GM23338 (cell line): ENCODE measurements around the gene EDDM13. TPM values are rescaled to one million over a fixed set of nuclear protein-coding genes. Genes with fewer than 3 reads are reported as not detected.

Experiments
- ATAC-seq: fragments of 200-7000 bp; cut with Tn5 transposase; 3 replicates; pipeline ENCODE4 v1.9.1; 2020
- DNase-seq: peaks from one replicate; pipeline ENCODE4 v3.0.0-alpha.2; 2015; ENCODE audit warnings: low spot score
- H2AFZ ChIP-seq: fragments of 200-600 bp; sonication (generic); 2 replicates; pipeline ENCODE4 v1.8.0; 2016; ENCODE audit warnings: antibody characterized with exemption, mild to moderate bottlenecking, moderate library complexity
- H3F3A ChIP-seq: fragments of 200-600 bp; sonication (generic); replicated peaks from 2 replicates; pipeline ENCODE4 v1.8.0; 2017; ENCODE audit warnings: antibody characterized with exemption, mixed run types, low read depth
- H3K27ac ChIP-seq: fragments of 200-600 bp; sonication (generic); 2 replicates; pipeline ENCODE4 v1.6.1; 2016; ENCODE audit warnings: low read depth
- H3K27me3 ChIP-seq: fragments of 200-600 bp; sonication (generic); 2 replicates; pipeline ENCODE4 v1.8.0; 2016; ENCODE audit warnings: mild to moderate bottlenecking, mixed run types, moderate library complexity; ENCODE audit not compliant: insufficient read depth
- H3K36me3 ChIP-seq: fragments of 200-600 bp; sonication (generic); 2 replicates; pipeline ENCODE4 v1.8.0; 2016; ENCODE audit warnings: mild to moderate bottlenecking; ENCODE audit not compliant: insufficient read depth
- H3K4me1 ChIP-seq: fragments of 200-600 bp; sonication (generic); 2 replicates; pipeline ENCODE4 v1.8.0; 2016; ENCODE audit warnings: mild to moderate bottlenecking, moderate library complexity; ENCODE audit not compliant: insufficient read depth
- H3K4me2 ChIP-seq: fragments of 200-600 bp; sonication (generic); 2 replicates; pipeline ENCODE4 v1.7.1; 2017; ENCODE audit warnings: mixed run types
- H3K4me3 ChIP-seq: fragments of 200-600 bp; sonication (generic); 2 replicates; pipeline ENCODE4 v1.6.1; 2016; ENCODE audit warnings: mixed run types
- H3K79me2 ChIP-seq: fragments of 200-600 bp; sonication (generic); replicated peaks from 2 replicates; pipeline ENCODE4 v1.8.0; 2017; ENCODE audit warnings: mild to moderate bottlenecking; ENCODE audit not compliant: insufficient read depth
- H3K9me2 ChIP-seq: fragments of 200-600 bp; sonication (generic); 2 replicates; pipeline ENCODE4 v1.8.0; 2017; ENCODE audit not compliant: insufficient read depth
- H4K20me1 ChIP-seq: fragments of 200-600 bp; sonication (generic); replicated peaks from 2 replicates; pipeline ENCODE4 v1.8.0; 2017; ENCODE audit warnings: mild to moderate bottlenecking; ENCODE audit not compliant: insufficient read depth
- H3K27ac Mint-ChIP-seq: 2 replicates; pipeline ENCODE4 v1.8.0; 2020; ENCODE audit warnings: inconsistent platforms, mild to moderate bottlenecking, moderate library complexity, mixed read lengths
- H3K27me3 Mint-ChIP-seq: 3 replicates; pipeline ENCODE4 v1.8.0; 2022; ENCODE audit warnings: low read depth, mild to moderate bottlenecking, moderate library complexity, mixed read lengths, inconsistent platforms; ENCODE audit not compliant: insufficient read depth, poor library complexity
- H3K36me3 Mint-ChIP-seq: 3 replicates; pipeline ENCODE4 v1.8.0; 2021; ENCODE audit warnings: low read depth, mild to moderate bottlenecking, inconsistent platforms, moderate library complexity, mixed read lengths
- H3K4me1 Mint-ChIP-seq: 3 replicates; pipeline ENCODE4 v1.8.0; 2020; ENCODE audit warnings: mild to moderate bottlenecking, inconsistent platforms, mixed read lengths
- H3K4me3 Mint-ChIP-seq: 3 replicates; pipeline ENCODE4 v1.8.0; 2021; ENCODE audit warnings: moderate library complexity, mild to moderate bottlenecking, inconsistent platforms, mixed read lengths
- H3K9me3 Mint-ChIP-seq: 3 replicates; pipeline ENCODE4 v1.8.0; 2020; ENCODE audit warnings: moderate library complexity, mild to moderate bottlenecking, inconsistent platforms, mixed read lengths
- CREB1 ChIP-seq: fragments of 250-450 bp; sonication (Bioruptor Pico); IDR thresholded peaks from 2 replicates; pipeline ENCODE4 v1.5.0; 2020; ENCODE audit warnings: low read depth, mild to moderate bottlenecking, moderate library complexity
- EZH2 ChIP-seq: fragments of 200-600 bp; sonication (generic); IDR thresholded peaks from one replicate; pipeline ENCODE4 v1.8.0; 2017; ENCODE audit warnings: antibody characterized with exemption, mild to moderate bottlenecking, low read depth; ENCODE audit not compliant: unreplicated experiment
- EZH2phosphoT487 ChIP-seq: fragments of 200-600 bp; sonication (generic); IDR thresholded peaks from one replicate; pipeline ENCODE4 v1.8.1; 2018; ENCODE audit warnings: antibody characterized with exemption; ENCODE audit not compliant: unreplicated experiment
- JUNB ChIP-seq: IDR thresholded peaks from one replicate; pipeline ENCODE4 v1.6.1; 2016; ENCODE audit warnings: antibody characterized with exemption; ENCODE audit not compliant: unreplicated experiment
- NANOG ChIP-seq: IDR thresholded peaks from 2 replicates; pipeline ENCODE4 v1.6.1; 2016; ENCODE audit warnings: antibody characterized with exemption, borderline replicate concordance
- POLR2AphosphoS5 ChIP-seq: IDR thresholded peaks from 2 replicates; pipeline ENCODE4 v1.6.1; 2016; ENCODE audit warnings: antibody characterized with exemption, low read depth
- ZNF114 ChIP-seq: fragments of 250-450 bp; sonication (Bioruptor Pico); IDR thresholded peaks from 2 replicates; pipeline ENCODE4 v1.5.0; 2020; ENCODE audit warnings: mild to moderate bottlenecking, moderate library complexity
- ZNF331 ChIP-seq: fragments of 250-450 bp; sonication (Bioruptor Pico); IDR thresholded peaks from 2 replicates; pipeline ENCODE4 v1.5.0; 2020; ENCODE audit warnings: low read depth, mild to moderate bottlenecking, moderate library complexity
- polyA plus RNA-seq: library from polyadenylated mRNA; unstranded; fragments of >200 nt; fragmentation: Nextera tagmentation; extraction: Ambion mirVana; gene quantifications from 2 replicates; pipeline ENCODE4 v1.2.1, GENCODE V29; 2016
- total RNA-seq: library from RNA; depleted of rRNA; stranded (reverse); fragments of >200 nt; shearing (Covaris generic); gene quantifications from 2 replicates; pipeline ENCODE4 v1.2.3, GENCODE V29; 2014
- TF ChIP-seq, protein P1 (sequence below): IDR thresholded peaks from 2 replicates; pipeline ENCODE4 v1.6.1; 2016; ENCODE audit warnings: antibody characterized with exemption
- TF ChIP-seq, protein P2 (sequence below), 2 experiments: fragments of 200-600 bp in 1 of 2; sonication (generic) in 1 of 2; conservative IDR thresholded peaks; 2 replicates each; pipeline versions ENCODE4 v1.5.1 to v1.6.1; 2016 to 2017; ENCODE audit warnings: antibody characterized with exemption in 2 of 2, low read depth in 2 of 2, mild to moderate bottlenecking in 2 of 2, moderate library complexity in 1 of 2
- TF ChIP-seq, protein P3 (sequence below): fragments of 250-450 bp; sonication (Bioruptor Pico); IDR thresholded peaks from 2 replicates; pipeline ENCODE4 v1.5.0; 2020; ENCODE audit warnings: mild to moderate bottlenecking, moderate library complexity

Gene EDDM13
- total and polyA plus RNA-seq, 2 experiments from 2014 or later, result 0.68 TPM; not detected in 1

DNA sequence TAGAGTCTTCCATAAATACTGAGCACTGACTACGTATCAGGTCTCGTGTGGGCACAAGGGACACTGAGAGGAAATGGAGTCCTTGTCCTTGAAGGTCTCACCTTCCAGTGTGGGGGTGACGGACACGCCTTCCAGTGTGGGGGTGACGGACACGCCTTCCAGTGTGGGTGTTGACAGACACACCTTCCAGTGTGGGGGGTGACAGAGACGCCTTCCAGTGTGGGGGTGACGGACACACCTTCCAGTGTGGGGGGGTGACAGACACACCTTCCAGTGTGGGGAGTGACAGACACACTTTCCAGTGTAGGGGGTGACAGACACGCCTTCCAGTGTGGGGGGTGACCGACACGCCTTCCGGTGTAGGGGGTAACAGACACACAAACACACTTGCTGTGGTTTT, 14.3 kb upstream of the EDDM13 start (continued):
- TF ChIP-seq CREB1 (CRISPR knock-in tag), result no peak
- TF ChIP-seq, protein P1, sequence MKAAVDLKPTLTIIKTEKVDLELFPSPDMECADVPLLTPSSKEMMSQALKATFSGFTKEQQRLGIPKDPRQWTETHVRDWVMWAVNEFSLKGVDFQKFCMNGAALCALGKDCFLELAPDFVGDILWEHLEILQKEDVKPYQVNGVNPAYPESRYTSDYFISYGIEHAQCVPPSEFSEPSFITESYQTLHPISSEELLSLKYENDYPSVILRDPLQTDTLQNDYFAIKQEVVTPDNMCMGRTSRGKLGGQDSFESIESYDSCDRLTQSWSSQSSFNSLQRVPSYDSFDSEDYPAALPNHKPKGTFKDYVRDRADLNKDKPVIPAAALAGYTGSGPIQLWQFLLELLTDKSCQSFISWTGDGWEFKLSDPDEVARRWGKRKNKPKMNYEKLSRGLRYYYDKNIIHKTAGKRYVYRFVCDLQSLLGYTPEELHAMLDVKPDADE, result no peak
- no peak for TF ChIP-seq EZH2phosphoT487
- TF ChIP-seq, protein P2, sequence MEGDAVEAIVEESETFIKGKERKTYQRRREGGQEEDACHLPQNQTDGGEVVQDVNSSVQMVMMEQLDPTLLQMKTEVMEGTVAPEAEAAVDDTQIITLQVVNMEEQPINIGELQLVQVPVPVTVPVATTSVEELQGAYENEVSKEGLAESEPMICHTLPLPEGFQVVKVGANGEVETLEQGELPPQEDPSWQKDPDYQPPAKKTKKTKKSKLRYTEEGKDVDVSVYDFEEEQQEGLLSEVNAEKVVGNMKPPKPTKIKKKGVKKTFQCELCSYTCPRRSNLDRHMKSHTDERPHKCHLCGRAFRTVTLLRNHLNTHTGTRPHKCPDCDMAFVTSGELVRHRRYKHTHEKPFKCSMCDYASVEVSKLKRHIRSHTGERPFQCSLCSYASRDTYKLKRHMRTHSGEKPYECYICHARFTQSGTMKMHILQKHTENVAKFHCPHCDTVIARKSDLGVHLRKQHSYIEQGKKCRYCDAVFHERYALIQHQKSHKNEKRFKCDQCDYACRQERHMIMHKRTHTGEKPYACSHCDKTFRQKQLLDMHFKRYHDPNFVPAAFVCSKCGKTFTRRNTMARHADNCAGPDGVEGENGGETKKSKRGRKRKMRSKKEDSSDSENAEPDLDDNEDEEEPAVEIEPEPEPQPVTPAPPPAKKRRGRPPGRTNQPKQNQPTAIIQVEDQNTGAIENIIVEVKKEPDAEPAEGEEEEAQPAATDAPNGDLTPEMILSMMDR (conservative IDR thresholded peaks at IDR 0.05; ENCODE audit: low read depth in 2 of 2), result no peak
- no peak for TF ChIP-seq EZH2

DNA sequence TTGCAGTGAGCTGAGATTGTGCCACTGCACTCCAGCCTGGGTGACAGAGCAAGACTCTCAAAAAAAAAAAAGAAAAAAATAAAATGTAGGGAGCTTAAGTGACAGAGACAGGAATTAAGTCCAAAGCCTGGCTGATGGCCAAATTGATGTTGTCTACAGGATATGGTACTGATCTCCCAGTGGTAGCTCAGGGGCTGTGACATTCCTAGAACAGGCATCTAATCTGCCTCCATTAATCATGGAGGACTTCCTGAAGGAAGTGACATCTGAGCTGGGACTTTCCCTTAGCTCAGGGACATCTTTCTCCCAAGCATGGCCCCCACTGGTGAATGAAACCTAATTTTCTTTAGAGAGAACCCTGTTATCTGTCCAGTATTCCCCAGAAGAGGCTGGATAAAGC, 11.4 kb upstream of the EDDM13 start:
- no peaks in the 10 kb centered on the region for H3K79me2 ChIP-seq
- no peaks in the 10 kb centered on the region for H3F3A ChIP-seq
- H3K36me3 ChIP-seq, result no peaks in the 10 kb centered on the region
- no peak overlapping the region for H3K27ac Mint-ChIP-seq
- DNase-seq (no peak), ATAC-seq (no peak)
- H3K27me3 Mint-ChIP-seq, result peaks cover 6% of the 10 kb centered on the region
- H3K9me3 Mint-ChIP-seq, result no peaks in the 10 kb centered on the region; the same call in 2 of the 3 replicates
- no peaks in the 10 kb centered on the region for H3K4me1 ChIP-seq
- no peaks in the 10 kb centered on the region for H3K4me1 Mint-ChIP-seq
- no peaks in the 10 kb centered on the region for H3K9me2 ChIP-seq
- H3K4me2 ChIP-seq, result no peak overlapping the region
- no peak overlapping the region for H3K27ac ChIP-seq
- no peaks in the 10 kb centered on the region for H3K27me3 ChIP-seq
- no peaks in the 10 kb centered on the region; the same call in 2 of the 3 replicates for H3K36me3 Mint-ChIP-seq
- no peak overlapping the region for H3K4me3 Mint-ChIP-seq
- H2AFZ ChIP-seq, result no peak overlapping the region
- H3K4me3 ChIP-seq, result no peak overlapping the region
- H4K20me1 ChIP-seq, result no peaks in the 10 kb centered on the region
- TF ChIP-seq POLR2AphosphoS5 (no peak), ZNF114 (CRISPR knock-in tag) (no peak), ZNF331 (no peak), JUNB (no peak), EZH2 (no peak), EZH2phosphoT487 (no peak), CREB1 (CRISPR knock-in tag) (no peak), NANOG (no peak)
- TF ChIP-seq, protein P2 (conservative IDR thresholded peaks at IDR 0.05; ENCODE audit: low read depth in 2 of 2), result no peak
- TF ChIP-seq, protein P1, result no peak
- TF ChIP-seq, protein P3, sequence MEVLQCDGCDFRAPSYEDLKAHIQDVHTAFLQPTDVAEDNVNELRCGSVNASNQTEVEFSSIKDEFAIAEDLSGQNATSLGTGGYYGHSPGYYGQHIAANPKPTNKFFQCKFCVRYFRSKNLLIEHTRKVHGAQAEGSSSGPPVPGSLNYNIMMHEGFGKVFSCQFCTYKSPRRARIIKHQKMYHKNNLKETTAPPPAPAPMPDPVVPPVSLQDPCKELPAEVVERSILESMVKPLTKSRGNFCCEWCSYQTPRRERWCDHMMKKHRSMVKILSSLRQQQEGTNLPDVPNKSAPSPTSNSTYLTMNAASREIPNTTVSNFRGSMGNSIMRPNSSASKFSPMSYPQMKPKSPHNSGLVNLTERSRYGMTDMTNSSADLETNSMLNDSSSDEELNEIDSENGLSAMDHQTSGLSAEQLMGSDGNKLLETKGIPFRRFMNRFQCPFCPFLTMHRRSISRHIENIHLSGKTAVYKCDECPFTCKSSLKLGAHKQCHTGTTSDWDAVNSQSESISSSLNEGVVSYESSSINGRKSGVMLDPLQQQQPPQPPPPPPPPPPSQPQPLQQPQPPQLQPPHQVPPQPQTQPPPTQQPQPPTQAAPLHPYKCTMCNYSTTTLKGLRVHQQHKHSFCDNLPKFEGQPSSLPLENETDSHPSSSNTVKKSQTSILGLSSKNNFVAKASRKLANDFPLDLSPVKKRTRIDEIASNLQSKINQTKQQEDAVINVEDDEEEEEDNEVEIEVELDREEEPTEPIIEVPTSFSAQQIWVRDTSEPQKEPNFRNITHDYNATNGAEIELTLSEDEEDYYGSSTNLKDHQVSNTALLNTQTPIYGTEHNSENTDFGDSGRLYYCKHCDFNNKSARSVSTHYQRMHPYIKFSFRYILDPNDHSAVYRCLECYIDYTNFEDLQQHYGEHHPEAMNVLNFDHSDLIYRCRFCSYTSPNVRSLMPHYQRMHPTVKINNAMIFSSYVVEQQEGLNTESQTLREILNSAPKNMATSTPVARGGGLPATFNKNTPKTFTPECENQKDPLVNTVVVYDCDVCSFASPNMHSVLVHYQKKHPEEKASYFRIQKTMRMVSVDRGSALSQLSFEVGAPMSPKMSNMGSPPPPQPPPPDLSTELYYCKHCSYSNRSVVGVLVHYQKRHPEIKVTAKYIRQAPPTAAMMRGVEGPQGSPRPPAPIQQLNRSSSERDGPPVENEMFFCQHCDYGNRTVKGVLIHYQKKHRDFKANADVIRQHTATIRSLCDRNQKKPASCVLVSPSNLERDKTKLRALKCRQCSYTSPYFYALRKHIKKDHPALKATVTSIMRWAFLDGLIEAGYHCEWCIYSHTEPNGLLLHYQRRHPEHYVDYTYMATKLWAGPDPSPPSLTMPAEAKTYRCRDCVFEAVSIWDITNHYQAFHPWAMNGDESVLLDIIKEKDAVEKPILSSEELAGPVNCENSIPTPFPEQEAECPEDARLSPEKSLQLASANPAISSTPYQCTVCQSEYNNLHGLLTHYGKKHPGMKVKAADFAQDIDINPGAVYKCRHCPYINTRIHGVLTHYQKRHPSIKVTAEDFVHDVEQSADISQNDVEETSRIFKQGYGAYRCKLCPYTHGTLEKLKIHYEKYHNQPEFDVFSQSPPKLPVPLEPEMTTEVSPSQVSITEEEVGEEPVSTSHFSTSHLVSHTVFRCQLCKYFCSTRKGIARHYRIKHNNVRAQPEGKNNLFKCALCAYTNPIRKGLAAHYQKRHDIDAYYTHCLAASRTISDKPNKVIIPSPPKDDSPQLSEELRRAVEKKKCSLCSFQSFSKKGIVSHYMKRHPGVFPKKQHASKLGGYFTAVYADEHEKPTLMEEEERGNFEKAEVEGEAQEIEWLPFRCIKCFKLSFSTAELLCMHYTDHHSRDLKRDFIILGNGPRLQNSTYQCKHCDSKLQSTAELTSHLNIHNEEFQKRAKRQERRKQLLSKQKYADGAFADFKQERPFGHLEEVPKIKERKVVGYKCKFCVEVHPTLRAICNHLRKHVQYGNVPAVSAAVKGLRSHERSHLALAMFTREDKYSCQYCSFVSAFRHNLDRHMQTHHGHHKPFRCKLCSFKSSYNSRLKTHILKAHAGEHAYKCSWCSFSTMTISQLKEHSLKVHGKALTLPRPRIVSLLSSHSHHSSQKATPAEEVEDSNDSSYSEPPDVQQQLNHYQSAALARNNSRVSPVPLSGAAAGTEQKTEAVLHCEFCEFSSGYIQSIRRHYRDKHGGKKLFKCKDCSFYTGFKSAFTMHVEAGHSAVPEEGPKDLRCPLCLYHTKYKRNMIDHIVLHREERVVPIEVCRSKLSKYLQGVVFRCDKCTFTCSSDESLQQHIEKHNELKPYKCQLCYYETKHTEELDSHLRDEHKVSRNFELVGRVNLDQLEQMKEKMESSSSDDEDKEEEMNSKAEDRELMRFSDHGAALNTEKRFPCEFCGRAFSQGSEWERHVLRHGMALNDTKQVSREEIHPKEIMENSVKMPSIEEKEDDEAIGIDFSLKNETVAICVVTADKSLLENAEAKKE (CRISPR knock-in tag), result no peak
